ENCODE data around the gene HAP1. TPM values are rescaled to one million over a fixed set of nuclear protein-coding genes. Genes with fewer than 3 reads are reported as not detected.

Gene HAP1
- total RNA-seq, 2 experiments from 2014 or later: 0.07 to 0.09 TPM

- no peaks in the 10 kb centered on the region for H3K9me3 Mint-ChIP-seq
- intact Hi-C loops (cut with micrococcal nuclease): no loop called here
- no peaks in the 10 kb centered on the region for H3K4me1 Mint-ChIP-seq (ENCODE audit: low read depth)
- no peaks in the 10 kb centered on the region for H3K27me3 Mint-ChIP-seq
- TF ChIP-seq CTCF (IDR thresholded peaks at IDR 0.05): no peak
- H3K27ac Mint-ChIP-seq: no peak overlapping the region
- ATAC-seq (no peak), DNase-seq (no peak)
- ChIA-PET CTCF (interaction anchor here (1.2 kb wide), 1 partner anchor 32 kb away, joined by 3 read pairs; no protein-coding TSS in a partner anchor), POLR2A (no interaction called here)
- H3K4me3 Mint-ChIP-seq: no peak overlapping the region
- no peaks in the 10 kb centered on the region for H3K36me3 Mint-ChIP-seq (ENCODE audit: low read depth)
These were observed 28.9 kb upstream of the HAP1 start for GRCh38 chr17:41763327-41763726.

- no peak for DNase-seq
- CTCF ChIA-PET: interaction anchor here (1.2 kb wide), 1 partner anchor 32 kb away, joined by 3 read pairs; no protein-coding TSS in a partner anchor
- Mint-ChIP-seq H3K4me3 (no peak overlapping the region), H3K4me1 (ENCODE audit: low read depth) (no peaks in the 10 kb centered on the region), H3K36me3 (ENCODE audit: low read depth) (no peaks in the 10 kb centered on the region), H3K27ac (no peak overlapping the region), H3K27me3 (no peaks in the 10 kb centered on the region), H3K9me3 (no peaks in the 10 kb centered on the region)
- POLR2A ChIA-PET: interaction anchor here (1.0 kb wide), 2 partner anchors 24 to 27 kb away, joined by 3 to 5 read pairs; partner anchors contain the start of gene JUP
- no peak for ATAC-seq
- no peak for TF ChIP-seq CTCF (IDR thresholded peaks at IDR 0.05)
- intact Hi-C loops (cut with micrococcal nuclease): no loop called here
These were observed 28.4 kb upstream of the HAP1 start for GRCh38 chr17:41762841-41763240.

GRCh38 chr17:41762391-41762790 lies 27.9 kb upstream of the HAP1 start:
- ChIA-PET POLR2A (interaction anchor here (1.0 kb wide), 2 partner anchors 24 to 27 kb away, joined by 3 to 5 read pairs; partner anchors contain the start of gene JUP), CTCF (no interaction called here)
- DNase-seq (no peak), ATAC-seq (no peak)
- H3K9me3 Mint-ChIP-seq: no peaks in the 10 kb centered on the region
- no peak for TF ChIP-seq CTCF (IDR thresholded peaks at IDR 0.05)
- H3K4me1 Mint-ChIP-seq (ENCODE audit: low read depth): no peaks in the 10 kb centered on the region
- no peak overlapping the region for H3K4me3 Mint-ChIP-seq
- H3K36me3 Mint-ChIP-seq (ENCODE audit: low read depth): no peaks in the 10 kb centered on the region
- intact Hi-C loops (cut with micrococcal nuclease): no loop called here
- H3K27ac Mint-ChIP-seq: no peak overlapping the region
- no peaks in the 10 kb centered on the region for H3K27me3 Mint-ChIP-seq

- CTCF ChIA-PET: interaction anchor here (0.9 kb wide), 2 partner anchors 25 to 41 kb away, joined by 3 to 4 read pairs; no protein-coding TSS in a partner anchor
- Mint-ChIP-seq H3K4me1 (ENCODE audit: low read depth) (no peaks in the 10 kb centered on the region), H3K4me3 (no peak overlapping the region), H3K36me3 (ENCODE audit: low read depth) (no peaks in the 10 kb centered on the region), H3K9me3 (no peaks in the 10 kb centered on the region), H3K27me3 (no peaks in the 10 kb centered on the region), H3K27ac (no peak overlapping the region)
- intact Hi-C loops (cut with micrococcal nuclease): no loop called here
- POLR2A ChIA-PET: interaction anchor here (0.7 kb wide), 1 partner anchor 41 kb away, joined by 3 read pairs; no protein-coding TSS in a partner anchor
- DNase-seq (no peak), ATAC-seq (no peak)
- no peak for TF ChIP-seq CTCF (IDR thresholded peaks at IDR 0.05)
These were observed 26.4 kb upstream of the HAP1 start for GRCh38 chr17:41760878-41761277.

GRCh38 chr17:41758601-41759000 lies 24.2 kb upstream of the HAP1 start:
- TF ChIP-seq CTCF (IDR thresholded peaks at IDR 0.05): no peak
- H3K27me3 Mint-ChIP-seq: no peaks in the 10 kb centered on the region
- no peak for ATAC-seq
- no peak overlapping the region for H3K4me3 Mint-ChIP-seq
- POLR2A ChIA-PET: interaction anchor here (1.1 kb wide), 1 partner anchor 69 kb away, joined by 3 read pairs; no protein-coding TSS in a partner anchor
- no peaks in the 10 kb centered on the region for H3K4me1 Mint-ChIP-seq (ENCODE audit: low read depth)
- no peaks in the 10 kb centered on the region for H3K36me3 Mint-ChIP-seq (ENCODE audit: low read depth)
- intact Hi-C loops (cut with micrococcal nuclease): no loop called here
- CTCF ChIA-PET: no interaction called here
- no peak for DNase-seq
- no peak overlapping the region for H3K27ac Mint-ChIP-seq
- no peaks in the 10 kb centered on the region for H3K9me3 Mint-ChIP-seq
